GM21529 (cell line): ENCODE data around the gene POLR2E.

Source experiments
- ATAC-seq: cut with Tn5 transposase; IDR thresholded peaks from one replicate; pipeline ENCODE4 v1.9.1; 2021; ENCODE audit not compliant: unreplicated experiment

POLR2E gene

GRCh38 chr19:1111641-1112267 lies 16.6 kb upstream of the POLR2E start:
- ATAC-seq: no peak

- ATAC-seq: no peak
Measured at GRCh38 chr19:1110809-1111640, 15.8 kb upstream of the POLR2E start.

GRCh38 chr19:1109697-1110671 lies 14.8 kb upstream of the POLR2E start:
- no peak for ATAC-seq

- no peak for ATAC-seq
Measured at GRCh38 chr19:1109032-1109551, 13.9 kb upstream of the POLR2E start.

GRCh38 chr19:1108291-1109031 lies 13.3 kb upstream of the POLR2E start:
- ATAC-seq: no peak

GRCh38 chr19:1107661-1108261 lies 12.6 kb upstream of the POLR2E start:
- ATAC-seq: no peak

- ATAC-seq: no peak
Measured at GRCh38 chr19:1106841-1107660, 11.9 kb upstream of the POLR2E start.

- no peak for ATAC-seq
Measured at GRCh38 chr19:1105873-1106840, 11.0 kb upstream of the POLR2E start.

- no peak for ATAC-seq
Measured at GRCh38 chr19:1105008-1105872, 10.1 kb upstream of the POLR2E start.

- peak; percentile 32 for ATAC-seq
Measured at GRCh38 chr19:1104311-1105007, 9.3 kb upstream of the POLR2E start.

- peak; percentile 51 for ATAC-seq
Measured at GRCh38 chr19:1103708-1104310, 8.6 kb upstream of the POLR2E start, which contains the start of gene GPX4. TSS of gene GPX4 (plus strand) at chr19:1103994. CDS start at chr19:1104044, 50 bp downstream.

- ATAC-seq: no peak
Measured at GRCh38 chr19:1103132-1103707, 8.0 kb upstream of the POLR2E start.

- no peak for ATAC-seq
Measured at GRCh38 chr19:1102407-1103131, 7.4 kb upstream of the POLR2E start.

GRCh38 chr19:1101337-1101698 lies 6.1 kb upstream of the POLR2E start:
- no peak for ATAC-seq
